ENCODE data around the gene MAPK9.

GRCh38 chr5:180306796-180307195 lies 14.9 kb upstream of the MAPK9 start:
- TF ChIP-seq CTCF (IDR thresholded peaks at IDR 0.05) (no peak), POLR2AphosphoS5 (IDR thresholded peaks at IDR 0.05; ENCODE audit: low read depth, low read length) (no peak), TCF7L2 (IDR thresholded peaks at IDR 0.05; ENCODE audit: low read depth, low read length) (no peak), SIN3A (IDR thresholded peaks at IDR 0.05; ENCODE audit: borderline replicate concordance, insufficient read depth, low read depth, low read length) (no peak), REST (IDR thresholded peaks at IDR 0.05; ENCODE audit: insufficient read depth in 1 of 2, low read depth in 2 of 2, low read length in 1 of 2) (no peak)

Measured in Panc1 (cell line).